Testis (tissue), 2 donors: ENCODE results near the gene CXCR5.

Experiments used
- POLR2A ChIP-seq: fragments of 450-650 bp; IDR thresholded peaks from one replicate; pipeline ENCODE4 v1.6.1; 2017; ENCODE audit warnings: antibody characterized with exemption, mild to moderate bottlenecking, moderate library complexity
- TF ChIP-seq, protein P1 (sequence below), 3 experiments: fragments of 450-650 bp in 2 of 3; fragments of 200-600 bp in 1 of 3; sonication (generic) in 1 of 3; IDR thresholded peaks; one replicate each; pipeline ENCODE4 v1.5.1; 2016 to 2019; ENCODE audit warnings: antibody characterized with exemption in 3 of 3, mild to moderate bottlenecking in 2 of 3, moderate library complexity in 1 of 3

DNA sequence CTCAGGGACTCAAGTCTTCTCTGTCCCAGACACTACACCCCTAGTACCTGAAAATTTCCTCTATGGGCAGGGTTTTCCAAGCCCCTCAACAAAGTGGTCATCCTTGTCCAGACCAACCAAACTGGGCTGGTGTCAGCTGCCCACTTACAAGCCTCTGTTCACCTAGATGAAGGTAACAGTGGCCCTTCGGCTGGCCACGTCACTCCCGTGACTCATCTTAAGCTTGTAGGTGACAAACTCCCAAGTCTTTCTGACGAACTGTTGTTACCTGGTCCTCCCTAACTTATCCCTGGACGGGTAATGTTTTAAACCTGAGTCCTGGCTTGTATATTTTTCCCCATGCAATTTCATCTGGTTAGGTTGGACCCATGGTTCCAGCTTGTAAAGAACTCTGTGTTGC, 4.7 kb downstream of the CXCR5 start:
- TF ChIP-seq, protein P1, sequence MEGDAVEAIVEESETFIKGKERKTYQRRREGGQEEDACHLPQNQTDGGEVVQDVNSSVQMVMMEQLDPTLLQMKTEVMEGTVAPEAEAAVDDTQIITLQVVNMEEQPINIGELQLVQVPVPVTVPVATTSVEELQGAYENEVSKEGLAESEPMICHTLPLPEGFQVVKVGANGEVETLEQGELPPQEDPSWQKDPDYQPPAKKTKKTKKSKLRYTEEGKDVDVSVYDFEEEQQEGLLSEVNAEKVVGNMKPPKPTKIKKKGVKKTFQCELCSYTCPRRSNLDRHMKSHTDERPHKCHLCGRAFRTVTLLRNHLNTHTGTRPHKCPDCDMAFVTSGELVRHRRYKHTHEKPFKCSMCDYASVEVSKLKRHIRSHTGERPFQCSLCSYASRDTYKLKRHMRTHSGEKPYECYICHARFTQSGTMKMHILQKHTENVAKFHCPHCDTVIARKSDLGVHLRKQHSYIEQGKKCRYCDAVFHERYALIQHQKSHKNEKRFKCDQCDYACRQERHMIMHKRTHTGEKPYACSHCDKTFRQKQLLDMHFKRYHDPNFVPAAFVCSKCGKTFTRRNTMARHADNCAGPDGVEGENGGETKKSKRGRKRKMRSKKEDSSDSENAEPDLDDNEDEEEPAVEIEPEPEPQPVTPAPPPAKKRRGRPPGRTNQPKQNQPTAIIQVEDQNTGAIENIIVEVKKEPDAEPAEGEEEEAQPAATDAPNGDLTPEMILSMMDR (IDR thresholded peaks at IDR 0.05) = no peak
- TF ChIP-seq POLR2A = no peak
